Neural crest cell (in vitro differentiated cells): Measurements from ENCODE around the gene TP73. TPM values are rescaled to one million over a fixed set of nuclear protein-coding genes. Genes with fewer than 3 reads are reported as not detected.
"Not testable (repeated sequence)": the region's sequence is repeated elsewhere in the genome, so short reads cannot be mapped to it uniquely, and the experiment has no call there.

ENCODE experiments used
- DNase-seq: peaks from one replicate; pipeline ENCODE4 v3.0.0; 2021; ENCODE audit warnings: low read depth, mixed read lengths, low spot score
- H3K27ac Mint-ChIP-seq: one replicate; pipeline ENCODE4 v1.8.0; 2021; ENCODE audit warnings: mild to moderate bottlenecking, mixed read lengths; ENCODE audit not compliant: unreplicated experiment
- H3K27me3 Mint-ChIP-seq: 2 replicates; pipeline ENCODE4 v1.8.0; 2021; ENCODE audit warnings: low read depth, mild to moderate bottlenecking, mixed read lengths
- H3K36me3 Mint-ChIP-seq: 2 replicates; pipeline ENCODE4 v1.8.0; 2021; ENCODE audit warnings: low read depth, mild to moderate bottlenecking, mixed read lengths
- H3K4me1 Mint-ChIP-seq: 2 replicates; pipeline ENCODE4 v1.8.0; 2021; ENCODE audit warnings: mixed read lengths
- H3K4me3 Mint-ChIP-seq: one replicate; pipeline ENCODE4 v1.8.0; 2021; ENCODE audit warnings: mild to moderate bottlenecking, mixed read lengths
- H3K9me3 Mint-ChIP-seq: 2 replicates; pipeline ENCODE4 v1.8.0; 2021; ENCODE audit warnings: mixed read lengths
- CTCF ChIP-seq: fragments of 200-600 bp; sonication (generic); conservative IDR thresholded peaks from 2 replicates; pipeline ENCODE4 v1.5.0; 2021; ENCODE audit warnings: antibody characterized with exemption, mild to moderate bottlenecking
- total RNA-seq: library from RNA; stranded (reverse); gene quantifications from 2 replicates; pipeline ENCODE4 v1.2.1, GENCODE V29; 2021

The TP73 gene
- total RNA-seq, 1 donor from 2014 or later: 1.5 TPM

GRCh38 chr1:3747903-3748302, 95.6 kb downstream of the TP73 start:
- H3K27ac Mint-ChIP-seq: no peak overlapping the region
- TF ChIP-seq CTCF: no peak
- peak overlapping the region; percentile 76 for H3K4me3 Mint-ChIP-seq
- DNase-seq: no peak
- peaks cover 21% of the 10 kb centered on the region for H3K4me1 Mint-ChIP-seq
- no peaks in the 10 kb centered on the region for H3K36me3 Mint-ChIP-seq
- H3K27me3 Mint-ChIP-seq: peaks cover 31% of the 10 kb centered on the region
- H3K9me3 Mint-ChIP-seq: no peaks in the 10 kb centered on the region

GRCh38 chr1:3748316-3748900, 96.1 kb downstream of the TP73 start:
- H3K9me3 Mint-ChIP-seq, H3K27ac Mint-ChIP-seq, DNase-seq, H3K36me3 Mint-ChIP-seq: not testable (repeated sequence)
- Mint-ChIP-seq H3K4me3 (peak overlapping the region; percentile 76), H3K4me1 (peaks cover 18% of the 10 kb centered on the region), H3K27me3 (peaks cover 31% of the 10 kb centered on the region)

DNA sequence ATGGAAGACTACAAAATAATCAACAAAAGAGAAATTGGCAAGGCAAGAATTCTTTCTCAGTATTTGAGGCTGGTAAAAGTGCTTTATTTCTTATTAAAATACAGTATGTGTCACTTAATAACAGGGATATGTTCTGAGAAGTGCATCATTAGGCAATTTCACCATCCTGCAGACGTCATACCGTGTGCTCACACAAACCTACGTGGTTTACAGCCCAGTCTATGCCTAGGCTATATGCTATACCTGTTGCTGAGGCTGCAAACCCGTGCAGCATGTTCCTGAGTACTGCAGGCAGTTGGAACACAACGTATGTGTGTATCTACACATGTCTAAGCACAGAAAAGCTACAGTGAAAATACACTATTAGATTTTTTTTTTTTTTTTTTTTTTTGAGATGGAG, 97.2 kb downstream of the TP73 start:
- Mint-ChIP-seq H3K4me3 (no peak overlapping the region), H3K27me3 (peaks cover 31% of the 10 kb centered on the region), H3K27ac (no peak overlapping the region), H3K4me1 (peaks cover 17% of the 10 kb centered on the region), H3K36me3 (no peaks in the 10 kb centered on the region), H3K9me3 (no peaks in the 10 kb centered on the region)
- no peak for TF ChIP-seq CTCF
- no peak for DNase-seq

GRCh38 chr1:3750741-3751140, 98.4 kb downstream of the TP73 start:
- TF ChIP-seq CTCF: no peak
- Mint-ChIP-seq H3K27me3 (peaks cover 31% of the 10 kb centered on the region), H3K4me3 (no peak overlapping the region), H3K9me3 (no peaks in the 10 kb centered on the region), H3K36me3 (no peaks in the 10 kb centered on the region), H3K4me1 (peaks cover 9% of the 10 kb centered on the region), H3K27ac (no peak overlapping the region)
- DNase-seq: no peak

- Mint-ChIP-seq H3K9me3 (no peaks in the 10 kb centered on the region), H3K4me3 (no peak within 1 kb of the TSS)
- no peak for TF ChIP-seq CTCF
Measured at GRCh38 chr1:3752400-3752945, 100.2 kb downstream of the TP73 start, which contains the start of gene CCDC27. Gene CCDC27 (plus strand): TSS chr1:3752450. CDS start chr1:3752482, 32 bp downstream.

DNA sequence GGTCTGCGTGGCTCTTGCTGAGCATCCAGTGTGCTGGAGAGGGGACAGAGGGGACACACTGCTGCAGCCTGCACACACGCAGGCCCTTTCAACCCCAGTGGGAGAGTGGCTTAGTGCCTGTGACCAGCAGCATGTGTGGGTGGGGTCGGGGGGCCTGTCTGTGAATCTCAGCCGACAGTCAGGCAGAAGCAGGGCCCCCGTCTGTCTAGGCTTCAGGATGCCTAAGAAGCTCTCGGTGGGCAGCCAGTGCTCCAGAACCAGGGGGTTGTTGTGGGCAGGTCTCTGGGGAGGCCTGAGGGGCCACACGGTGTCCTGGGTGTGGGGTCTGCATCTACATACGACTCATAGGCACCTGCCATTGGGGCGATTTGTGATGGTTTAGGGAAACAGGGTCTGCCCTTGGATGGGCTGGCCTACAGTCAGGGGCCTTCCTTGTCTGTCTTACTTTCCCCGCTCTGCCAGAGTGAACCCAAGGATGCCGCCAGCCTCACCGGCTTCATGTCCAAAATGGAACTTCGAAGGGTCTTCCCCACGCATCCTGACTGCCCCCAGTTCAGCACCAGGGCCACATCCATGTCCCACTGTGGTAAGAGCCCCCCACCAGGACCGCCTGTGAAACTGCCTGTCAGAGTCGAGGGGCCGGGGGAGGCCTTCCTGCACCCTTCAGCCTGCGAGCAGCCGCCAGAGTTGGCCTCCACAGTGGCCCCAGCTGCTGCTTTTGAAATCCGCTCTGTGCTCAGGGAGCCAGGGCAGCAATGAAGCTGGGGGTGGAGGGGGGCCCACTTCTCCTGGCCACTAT, 101.5 kb downstream of the TP73 start:
- TF ChIP-seq CTCF: no peak
- H3K4me1 Mint-ChIP-seq: no peaks in the 10 kb centered on the region
- peaks cover 29% of the 10 kb centered on the region for H3K27me3 Mint-ChIP-seq
- H3K4me3 Mint-ChIP-seq: no peak overlapping the region
- H3K9me3 Mint-ChIP-seq: no peaks in the 10 kb centered on the region
- no peaks in the 10 kb centered on the region for H3K36me3 Mint-ChIP-seq
- H3K27ac Mint-ChIP-seq: no peak overlapping the region
- no peak for DNase-seq

More at GRCh38 chr1:3752400-3752945, 100.2 kb downstream of the TP73 start, which contains the start of gene CCDC27:
- no peak for DNase-seq
- Mint-ChIP-seq H3K27ac (no peak within 1 kb of the TSS), H3K36me3 (no peaks in the 10 kb centered on the region), H3K27me3 (peaks cover 35% of the 10 kb centered on the region), H3K4me1 (no peaks in the 10 kb centered on the region)
